NCI-H2196 treated with DMSO at 0.1 percent for 48 hours (cell line): ENCODE data around the gene RNF213.

ENCODE experiments used
- DNase-seq: peaks from one replicate; lab custom pipeline; 2025; ENCODE audit not compliant: unreplicated experiment; lab: John Stamatoyannopoulos, UW

The RNF213 gene

DNA sequence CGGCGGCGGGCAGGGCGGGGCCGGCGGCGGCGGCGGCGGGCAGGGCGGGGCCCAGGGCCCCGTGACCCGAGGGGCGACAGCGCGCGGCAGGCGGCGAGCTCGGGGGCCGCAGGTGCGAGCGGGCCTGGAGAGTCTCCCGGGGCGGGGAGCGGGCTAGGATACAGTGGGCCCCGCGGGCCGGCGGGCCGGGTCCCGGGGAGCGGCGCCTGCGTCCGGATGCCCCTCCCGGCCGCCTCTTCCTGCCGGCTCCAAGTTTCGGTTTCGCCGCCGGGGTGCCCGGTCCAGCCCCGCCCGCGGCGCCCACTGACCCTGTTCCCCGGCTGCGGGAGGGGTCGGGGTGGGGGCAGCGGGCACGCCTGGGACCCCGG is at the start of gene RNF213:
TSS of gene RNF213 (plus strand) at position 62 of the 368 bp plus-strand sequence. CDS start 2,830 bp downstream, outside the sequence.
- DNase-seq = peak; percentile 32

DNA sequence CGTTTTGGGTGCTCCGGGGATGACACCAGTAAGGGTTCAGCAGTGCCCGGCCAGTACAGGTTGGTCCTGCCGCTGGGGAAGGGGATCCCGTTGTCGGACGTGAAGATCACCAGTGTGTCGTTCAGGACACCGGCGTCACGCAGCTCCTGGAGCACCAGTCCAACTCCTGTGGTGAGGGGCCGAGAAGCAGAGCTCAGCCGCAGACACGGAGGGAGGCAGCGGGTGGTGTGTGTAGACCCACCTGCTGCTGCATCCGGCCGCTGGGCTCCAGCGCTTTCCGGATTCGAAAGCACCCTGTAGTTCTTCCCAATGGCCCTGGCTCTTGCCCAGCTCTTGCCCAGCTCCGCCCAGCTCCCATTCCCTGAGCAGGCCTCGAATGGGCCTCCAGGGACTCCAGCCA is 48.5 kb upstream of the RNF213 start:
- no peak for DNase-seq

DNA sequence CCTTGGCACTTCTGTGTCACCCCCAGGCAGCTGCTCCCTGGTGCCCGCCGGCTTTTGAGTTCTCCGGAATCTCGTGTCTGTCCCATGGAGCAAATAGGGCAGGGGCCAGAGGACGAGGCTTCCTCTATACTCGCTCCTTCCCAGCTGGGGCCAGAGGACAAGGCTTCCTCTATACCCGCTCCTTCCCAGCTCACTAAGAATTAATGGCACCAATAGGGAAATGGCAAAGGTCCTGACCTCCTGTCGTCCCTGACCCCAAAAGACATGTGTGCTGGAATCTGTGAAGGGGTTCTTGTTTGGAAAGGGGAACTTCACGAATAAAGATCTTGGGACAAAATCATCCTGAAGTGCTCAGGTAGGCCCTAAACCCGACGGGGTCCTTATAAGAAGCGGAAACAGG is 48.1 kb upstream of the RNF213 start:
- DNase-seq = no peak

DNA sequence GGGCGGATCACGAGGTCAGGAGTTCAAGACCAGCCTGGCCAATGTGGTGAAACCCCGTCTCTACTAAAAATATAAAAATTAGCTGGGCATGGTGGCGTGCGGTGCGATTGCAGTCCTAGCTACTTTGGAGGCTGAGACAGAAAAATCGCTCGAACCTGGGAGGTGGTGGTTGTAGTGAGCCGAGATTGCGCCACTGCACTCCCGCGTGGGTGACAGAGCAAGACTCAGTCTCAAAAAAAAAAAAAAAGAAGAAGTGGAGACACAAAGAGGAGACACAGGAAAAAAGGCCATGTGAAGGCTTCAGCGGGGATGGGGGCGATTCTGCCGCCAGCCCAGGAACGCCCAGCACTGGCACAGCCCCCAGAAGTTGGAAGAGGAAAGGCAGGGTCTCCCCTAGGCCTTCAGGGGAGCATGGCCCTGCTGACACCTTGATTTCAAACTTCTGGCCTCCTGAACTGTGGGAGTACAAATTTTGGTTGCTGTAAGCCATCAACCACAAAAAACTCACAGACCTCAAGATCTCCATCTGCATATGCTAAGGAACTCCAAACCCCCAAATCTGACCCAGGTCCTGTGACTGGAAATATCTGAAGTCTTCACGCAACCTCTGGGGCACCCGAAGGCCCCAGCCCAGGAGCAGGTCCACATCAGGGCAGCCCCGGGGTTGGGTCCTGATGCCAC is 47.5 kb upstream of the RNF213 start:
- DNase-seq = no peak

DNA sequence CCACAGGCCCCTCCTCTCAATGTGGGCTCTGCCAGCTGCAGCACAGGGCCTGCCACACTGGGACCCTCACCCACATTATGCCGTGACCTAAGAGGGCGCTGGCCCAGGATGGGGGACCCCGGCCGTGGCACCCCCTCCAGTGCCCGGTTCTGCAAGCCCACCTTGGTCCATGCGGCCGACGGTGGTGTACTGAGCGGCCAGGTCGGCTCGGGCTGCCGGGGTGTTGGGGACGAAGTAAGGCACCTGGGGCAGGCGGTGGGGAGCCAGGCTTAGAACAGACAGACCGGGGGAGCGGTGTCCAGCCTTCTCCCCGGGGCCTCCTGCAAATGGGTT is 47.0 kb upstream of the RNF213 start:
- DNase-seq = no peak

DNA sequence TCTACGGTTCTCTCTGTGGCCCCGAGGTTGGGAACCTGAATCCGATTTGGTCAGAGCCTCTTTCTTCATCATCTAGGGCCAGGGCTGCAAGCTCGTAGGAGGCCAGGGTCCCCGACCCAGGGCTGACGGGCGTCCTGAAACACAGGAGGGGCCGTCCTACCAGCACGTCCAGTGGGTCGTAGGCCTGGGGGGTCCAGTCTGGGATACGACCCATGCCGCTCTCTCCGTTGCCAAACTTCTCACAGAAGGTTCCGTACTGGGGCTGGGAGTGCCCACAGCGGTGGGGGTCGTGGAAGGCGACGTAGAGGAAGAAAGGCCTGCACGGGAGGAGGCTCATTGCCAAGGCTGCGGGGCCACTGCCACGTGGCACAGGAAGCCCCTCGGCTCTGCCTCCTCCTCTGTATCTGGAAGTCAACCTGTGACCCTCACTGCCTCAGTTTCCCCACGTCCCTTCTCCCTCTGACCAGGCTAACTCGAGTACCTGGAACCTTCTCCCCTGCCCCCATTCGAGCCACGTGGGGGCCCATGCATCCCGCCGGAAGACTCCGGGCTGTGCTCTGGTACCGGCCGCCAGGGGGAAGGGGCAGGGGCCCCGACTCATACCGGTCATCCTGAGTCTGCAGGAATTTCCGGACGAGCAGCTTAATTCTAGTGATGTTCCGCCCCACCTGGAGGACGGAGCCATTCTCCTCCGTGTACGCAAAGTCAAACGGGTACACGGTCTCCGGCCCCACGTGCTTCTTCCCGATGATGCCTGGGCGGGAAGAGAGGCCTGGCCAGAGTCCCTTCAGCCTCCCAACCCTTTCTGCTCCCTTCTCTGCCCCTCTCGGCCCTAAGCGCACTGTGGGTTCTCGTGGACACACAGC is 46.4 kb upstream of the RNF213 start:
- DNase-seq = no peak

DNA sequence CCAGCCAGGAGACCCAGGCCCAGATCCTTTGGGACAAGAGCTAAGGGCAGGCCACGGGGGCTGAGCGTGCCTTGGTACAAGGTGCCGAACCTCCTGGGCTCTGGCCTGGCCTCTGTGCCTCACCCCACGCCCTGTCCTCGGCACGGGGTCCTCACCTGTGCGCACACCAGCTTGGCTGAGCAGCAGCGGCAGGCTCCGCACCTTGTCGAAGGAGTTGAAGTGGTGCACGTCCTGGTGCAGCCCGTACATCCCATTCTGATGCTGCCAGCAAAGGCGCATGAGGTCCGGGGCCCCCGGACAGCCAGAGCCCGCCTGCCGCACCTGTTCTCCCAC is 45.8 kb upstream of the RNF213 start:
- DNase-seq = no peak

DNA sequence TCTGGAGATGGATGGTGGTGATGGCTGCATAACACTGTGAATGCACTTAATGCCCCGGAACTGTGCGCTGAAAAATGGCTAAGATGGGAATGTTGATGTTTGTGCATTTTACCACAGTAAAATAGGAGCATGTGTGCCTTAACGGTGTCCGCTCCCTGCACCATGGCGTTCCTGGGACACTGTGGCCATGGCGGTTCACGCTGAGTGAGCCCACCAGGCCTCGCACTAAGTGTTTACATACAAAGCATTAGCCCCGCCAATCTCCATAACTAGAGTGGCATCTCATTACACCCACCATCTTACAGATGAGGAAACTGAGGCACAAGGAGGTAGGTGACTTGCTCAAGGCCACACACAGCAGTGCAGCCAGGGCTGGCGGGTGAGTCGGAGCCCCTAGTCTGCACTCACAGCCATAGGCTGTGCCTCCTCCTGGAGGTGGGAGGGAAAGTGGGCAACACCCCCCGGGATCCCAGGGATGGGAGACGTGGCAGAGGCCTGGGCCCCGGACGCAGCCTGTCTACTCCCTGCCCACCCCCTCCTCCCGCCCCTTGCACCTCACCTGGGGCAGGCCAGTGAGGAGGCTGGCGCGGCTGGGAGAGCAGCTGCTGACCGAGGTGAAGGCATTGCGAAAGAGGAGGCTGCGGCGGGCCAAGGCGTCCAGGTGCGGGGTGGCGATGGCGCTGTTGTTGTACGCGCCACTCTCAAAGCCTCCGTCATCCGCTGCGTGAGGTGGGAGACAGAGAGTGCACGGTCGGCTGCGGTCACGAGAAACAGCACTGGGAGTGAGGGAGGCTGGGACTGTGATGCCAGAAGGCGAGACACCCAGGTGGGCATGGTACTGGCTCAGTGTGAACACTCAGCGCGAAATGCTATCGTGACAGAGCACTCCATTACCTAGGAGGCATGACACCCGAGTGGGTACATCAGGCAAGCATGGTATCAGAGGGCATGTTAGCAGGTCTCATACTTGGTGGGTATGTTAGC is 43.9 kb upstream of the RNF213 start:
- no peak for DNase-seq

DNA sequence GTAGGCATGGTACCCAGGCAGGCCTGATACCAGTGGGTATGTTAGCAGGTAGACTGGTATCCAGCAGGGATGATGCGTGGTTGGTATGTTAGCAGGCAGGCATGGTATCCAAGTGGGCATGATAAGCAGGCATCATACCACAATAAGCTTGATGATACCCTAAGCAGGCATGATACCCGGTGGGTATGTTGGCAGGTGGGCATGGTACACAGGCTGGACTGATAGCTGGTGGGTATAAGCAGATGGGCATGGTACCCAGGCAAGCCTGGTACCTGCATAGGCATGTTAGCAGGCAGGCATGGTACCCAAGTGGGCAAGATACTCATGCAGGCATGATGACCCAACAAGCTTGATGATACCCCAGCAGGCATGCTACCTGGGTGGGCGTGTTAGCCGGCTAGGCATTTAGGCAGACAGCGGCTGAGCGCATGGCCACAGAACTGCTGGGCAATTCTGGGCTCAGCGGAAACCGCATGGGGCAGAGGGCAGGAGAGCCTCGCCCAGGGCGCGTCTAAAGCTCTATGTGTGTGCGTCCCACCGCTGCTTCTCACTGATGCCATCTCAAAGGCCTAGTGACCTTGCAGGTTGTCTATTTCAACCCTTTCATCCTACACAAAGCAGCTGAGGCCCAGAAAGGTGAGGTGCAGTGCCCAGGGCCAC is 42.8 kb upstream of the RNF213 start:
- no peak for DNase-seq

DNA sequence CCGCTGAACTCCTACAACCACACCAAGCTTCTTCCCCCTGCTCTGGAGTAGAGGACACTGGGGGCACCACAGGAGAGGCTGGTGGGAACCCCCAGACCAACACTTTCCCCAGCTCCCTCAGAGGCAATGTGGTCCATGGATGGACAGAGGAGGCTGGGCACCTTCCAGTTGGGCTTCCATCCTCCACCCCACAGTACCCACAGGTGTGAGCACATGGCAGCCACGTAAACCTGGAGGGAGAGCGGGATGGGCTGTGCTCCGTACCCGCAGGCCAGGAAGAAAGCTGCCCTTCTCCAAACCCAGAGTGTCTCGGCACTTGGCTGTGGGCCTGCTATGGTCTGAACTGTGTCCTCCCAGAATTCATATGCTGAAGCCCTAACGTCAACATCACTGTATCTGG is 42.3 kb upstream of the RNF213 start:
- no peak for DNase-seq

DNA sequence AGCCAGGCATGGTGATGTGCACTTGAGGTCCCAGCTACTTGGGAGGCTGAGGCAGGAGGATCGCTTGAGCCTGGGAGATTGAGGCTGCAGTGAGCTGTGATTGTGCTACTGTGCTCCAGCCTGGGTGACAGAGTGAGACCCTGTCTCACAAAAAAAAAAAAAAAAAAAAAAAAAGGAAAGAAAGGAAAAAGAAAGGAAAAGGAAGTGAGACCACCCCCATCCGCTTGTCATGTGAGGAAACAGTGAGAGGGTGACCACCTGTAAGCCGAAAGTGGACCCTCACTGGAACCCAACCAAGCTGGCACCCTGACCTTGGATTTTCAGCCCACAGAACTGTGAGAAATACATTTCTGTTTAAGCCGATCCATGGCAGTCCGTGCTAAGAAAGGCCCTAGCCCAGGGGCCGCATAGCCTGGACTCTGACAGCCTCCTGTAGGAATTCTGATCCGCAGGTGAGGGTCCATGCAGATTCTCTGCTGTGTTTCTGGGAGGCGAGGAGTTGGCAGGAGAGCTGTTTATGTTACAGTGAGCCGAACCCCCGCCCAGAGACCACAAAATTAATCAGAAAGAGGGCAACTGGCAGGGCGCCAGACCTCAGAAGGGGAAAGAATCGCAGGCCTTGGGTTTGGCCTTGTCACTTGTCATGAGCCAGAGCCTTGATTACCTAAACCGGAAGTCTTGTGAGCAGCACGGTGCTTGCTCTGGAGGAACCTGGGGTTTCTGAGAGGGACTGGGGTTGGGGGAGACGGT is 41.5 kb upstream of the RNF213 start:
- no peak for DNase-seq

DNA sequence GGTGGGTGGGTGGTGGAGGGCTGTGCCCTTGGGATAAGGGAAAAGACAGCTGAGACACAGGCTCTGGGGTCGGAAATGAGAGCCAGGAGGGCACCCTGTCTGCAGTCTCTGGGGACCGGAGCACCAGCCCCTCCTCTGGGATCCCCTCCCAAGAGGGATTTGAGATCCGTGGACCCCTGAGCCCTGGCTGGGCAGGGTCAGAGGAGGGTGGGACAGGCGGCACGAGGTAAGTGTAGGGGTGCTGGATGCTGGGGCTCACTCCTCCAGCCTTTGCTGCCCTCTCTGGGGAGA is 40.9 kb upstream of the RNF213 start:
- no peak for DNase-seq

DNA sequence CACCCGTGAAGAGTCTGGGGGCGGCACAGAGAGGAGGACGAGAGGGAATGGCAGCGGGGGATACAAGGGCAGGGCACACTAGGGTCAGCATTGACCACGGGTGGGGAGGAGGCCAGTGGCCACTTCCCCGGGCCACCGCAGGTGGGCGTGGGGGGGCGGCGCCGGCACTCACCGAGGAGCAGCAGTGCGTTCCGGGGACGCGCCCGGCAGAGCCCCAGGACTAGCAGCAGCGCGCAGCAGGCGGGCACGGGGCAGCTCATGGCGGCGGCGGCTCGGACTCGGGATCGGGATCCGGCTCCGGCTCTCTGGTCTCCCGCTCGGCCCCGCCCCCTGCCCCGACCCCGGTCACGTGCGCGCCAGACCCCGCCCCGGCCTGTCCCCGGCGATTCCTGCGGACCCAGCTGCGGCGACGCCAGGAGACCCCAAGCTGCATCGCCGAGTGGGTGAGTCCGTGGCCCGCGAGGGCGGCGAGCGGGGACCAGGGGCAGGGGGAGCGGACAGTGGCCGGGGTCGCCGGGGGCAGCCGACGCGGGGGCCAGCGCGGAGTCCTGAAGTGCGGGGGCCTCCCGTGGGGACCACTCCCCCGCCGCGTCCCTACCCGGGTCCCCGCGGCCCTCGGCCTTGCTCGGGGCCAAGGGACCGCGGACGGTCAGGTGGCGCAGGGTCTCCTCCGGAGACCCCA is 40.5 kb upstream of the RNF213 start, which contains the start of the genes SGSH and SLC26A11:
TSS of gene SGSH (minus strand) at position 280 of the 682 bp plus-strand sequence. CDS start at position 260, 20 bp downstream.
TSS of gene SLC26A11 (plus strand) at position 374 of the 682 bp plus-strand sequence. CDS start 1,134 bp downstream, outside the sequence.
- DNase-seq = peak; percentile 54

DNA sequence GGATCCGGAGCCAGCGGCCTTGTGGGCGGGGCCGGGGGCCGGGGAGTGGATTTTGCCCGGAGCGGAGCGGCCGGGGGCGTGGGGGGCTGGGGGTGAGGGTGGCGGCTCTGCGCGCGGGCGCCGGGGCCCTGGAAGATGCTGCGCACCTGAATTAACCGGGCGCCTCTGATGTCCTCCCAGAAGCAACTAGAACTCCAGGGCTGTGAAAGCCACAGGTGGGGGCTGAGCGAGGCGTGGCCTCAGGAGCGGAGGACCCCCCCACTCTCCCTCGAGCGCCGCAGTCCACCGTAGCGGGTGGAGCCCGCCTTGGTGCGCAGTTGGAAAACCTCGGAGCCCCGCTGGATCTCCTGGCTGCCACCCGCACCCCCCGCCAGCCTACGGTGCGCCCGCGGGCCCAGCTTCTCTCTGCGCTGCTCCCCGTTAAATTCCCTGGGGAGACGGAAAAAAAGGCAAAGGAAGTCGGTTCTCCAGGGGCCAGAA is 39.9 kb upstream of the RNF213 start:
- no peak for DNase-seq

DNA sequence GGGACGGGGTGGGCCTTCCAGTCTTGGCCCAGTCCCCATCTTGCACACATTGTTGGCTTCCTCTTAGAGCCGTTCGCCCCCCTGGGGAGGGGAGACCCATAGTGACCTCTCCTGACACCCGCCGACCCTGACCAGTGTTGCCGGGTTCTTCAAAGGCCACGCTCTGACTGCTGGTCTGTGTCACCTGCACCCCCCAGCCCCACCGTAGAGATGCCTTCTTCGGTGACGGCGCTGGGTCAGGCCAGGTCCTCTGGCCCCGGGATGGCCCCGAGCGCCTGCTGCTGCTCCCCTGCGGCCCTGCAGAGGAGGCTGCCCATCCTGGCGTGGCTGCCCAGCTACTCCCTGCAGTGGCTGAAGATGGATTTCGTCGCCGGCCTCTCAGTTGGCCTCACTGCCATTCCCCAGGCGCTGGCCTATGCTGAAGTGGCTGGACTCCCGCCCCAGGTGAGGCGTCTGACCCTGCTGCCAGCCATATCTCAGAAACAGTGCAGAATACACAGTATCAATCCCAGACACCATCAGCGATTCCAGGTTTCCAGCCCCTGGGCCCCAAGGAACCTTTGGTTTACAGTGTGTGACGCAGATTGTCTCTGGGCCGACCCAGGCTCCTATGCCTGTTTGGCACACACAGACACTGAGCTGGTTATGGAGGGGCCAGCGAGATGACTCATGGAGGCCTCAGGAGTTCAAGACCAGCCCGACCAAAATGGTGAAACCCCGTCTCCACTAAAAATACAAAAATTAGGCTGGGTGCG is 39.1 kb upstream of the RNF213 start:
- DNase-seq = no peak

DNA sequence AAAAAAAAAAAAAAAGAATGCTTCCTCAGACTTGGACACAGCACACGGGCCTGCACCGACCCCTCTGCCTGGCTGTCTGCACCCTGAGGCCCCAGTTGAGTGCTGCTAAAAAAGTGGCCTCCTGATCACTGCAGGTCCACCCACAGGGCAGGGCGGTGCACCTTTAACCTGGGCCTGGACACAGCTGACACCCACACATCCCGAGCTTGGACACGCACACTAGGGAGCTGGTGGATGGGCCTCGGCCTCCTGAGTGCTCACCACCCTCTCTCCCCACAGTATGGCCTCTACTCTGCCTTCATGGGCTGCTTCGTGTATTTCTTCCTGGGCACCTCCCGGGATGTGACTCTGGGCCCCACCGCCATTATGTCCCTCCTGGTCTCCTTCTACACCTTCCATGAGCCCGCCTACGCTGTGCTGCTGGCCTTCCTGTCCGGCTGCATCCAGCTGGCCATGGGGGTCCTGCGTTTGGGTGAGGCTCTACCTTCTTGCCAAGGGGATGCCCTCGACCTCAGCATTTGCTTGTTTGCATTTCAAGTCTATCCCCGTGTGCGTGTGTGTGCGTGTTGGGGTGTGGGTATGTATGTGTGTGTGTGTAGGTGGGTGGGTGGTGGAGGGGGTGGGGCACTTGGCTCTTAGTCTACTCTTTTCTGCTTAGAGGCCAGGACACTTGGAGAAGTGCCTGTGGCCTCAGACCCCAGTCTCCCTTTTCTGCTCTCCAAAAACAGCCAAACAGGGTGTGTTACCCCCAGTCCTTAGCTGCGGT is 38.1 kb upstream of the RNF213 start:
- DNase-seq = no peak

DNA sequence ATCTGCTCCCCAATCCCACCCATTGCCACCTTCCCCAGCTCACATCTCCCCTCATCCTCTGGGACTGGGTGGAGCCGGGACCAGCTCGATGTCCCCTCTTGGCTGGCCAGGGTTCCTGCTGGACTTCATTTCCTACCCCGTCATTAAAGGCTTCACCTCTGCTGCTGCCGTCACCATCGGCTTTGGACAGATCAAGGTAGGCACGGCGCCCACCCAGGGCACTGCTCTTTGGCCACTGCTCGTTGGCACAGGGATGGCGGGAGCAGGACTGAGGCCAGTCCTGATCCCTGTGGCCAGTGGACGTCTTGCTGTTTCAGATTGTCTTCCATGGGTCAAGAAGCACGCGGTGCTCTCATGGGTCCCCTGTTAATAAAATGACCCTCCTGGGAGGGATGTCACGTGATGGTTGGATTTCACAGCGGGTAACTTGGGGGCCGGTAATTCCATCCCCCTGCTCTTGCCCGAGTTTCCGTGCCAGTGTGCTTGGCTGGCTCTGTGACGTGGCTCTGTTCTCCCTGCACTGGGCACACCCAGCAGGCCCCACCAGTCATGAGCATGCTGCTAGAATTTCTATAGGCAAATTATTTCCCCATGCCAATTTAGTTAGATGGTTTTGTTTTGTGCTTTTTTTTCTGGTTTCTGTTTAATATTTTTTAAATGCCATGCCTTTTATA is 37.4 kb upstream of the RNF213 start:
- no peak for DNase-seq
